Psoas muscle (tissue), 8 donors: Measurements from ENCODE around the gene CUX1. TPM values are rescaled to one million over a fixed set of nuclear protein-coding genes. Genes with fewer than 3 reads are reported as not detected.
"Not testable (repeated sequence)": the region's sequence is repeated elsewhere in the genome, so short reads cannot be mapped to it uniquely, and the experiment has no call there.

Experiments used
- ATAC-seq, 4 donors: fragments of 200-7000 bp; cut with Tn5 transposase; one replicate each; pipeline ENCODE4 v1.9.1; 2020; ENCODE audit warnings: moderate library complexity in 3 of 4, mild to moderate bottlenecking in 2 of 4
- DNase-seq, 2 donors: peaks; one replicate each; pipeline ENCODE4 v3.0.0-alpha.2; 2020
- H3K27ac ChIP-seq: fragments of 200-600 bp; one replicate; pipeline ENCODE4 v1.8.0; 2022
- H3K27me3 ChIP-seq, 3 donors: fragments of 200-600 bp in 1 of 3; one replicate each; pipeline versions ENCODE4 v1.6.1 to v1.8.0; 2013 to 2022; ENCODE audit warnings: low read length in 2 of 3, mild to moderate bottlenecking in 2 of 3, moderate library complexity in 1 of 3; ENCODE audit not compliant: insufficient read depth in 3 of 3
- H3K36me3 ChIP-seq, 2 donors: fragments of 200-600 bp in 1 of 2; one replicate each; pipeline versions ENCODE4 v1.6.1 to v1.8.0; 2013 to 2022; ENCODE audit warnings: low read depth in 1 of 2, mild to moderate bottlenecking in 1 of 2, moderate library complexity in 1 of 2; ENCODE audit not compliant: insufficient read depth in 1 of 2
- H3K4me1 ChIP-seq: fragments of 200-600 bp; one replicate; pipeline ENCODE4 v1.8.0; 2022
- H3K4me3 ChIP-seq: fragments of 200-600 bp; one replicate; pipeline ENCODE4 v1.8.0; 2022; ENCODE audit warnings: mild to moderate bottlenecking
- H3K9me3 ChIP-seq: fragments of 200-600 bp; one replicate; pipeline ENCODE4 v1.8.0; 2022
- WGBS, 3 donors: extraction: QIAGEN DNeasy Blood & Tissue Kit; methylation state at CpG; one replicate each; pipeline versions ENCODE4 v1.1.6 to v1.1.7; 2013; 5-methylcytosine and 5-hydroxymethylcytosine counted together
- intact Hi-C, 2 donors: fragments of 100-400 bp; cut with DNase I; formaldehyde crosslinking; loops; one replicate each; pipeline versions ENCODE4 v1.11.0 to v1.14.2; 2022
- polyA plus RNA-seq, 3 donors: library from polyadenylated mRNA; stranded (reverse); fragments of 200-250 nt; gene quantifications; one replicate each; pipeline ENCODE4 v1.2.3, GENCODE V29; 2013
- total RNA-seq, 4 donors: library from RNA; stranded (reverse); fragmentation: NEBNext Ultra II Directional in 2 of 4; extraction: Animal tissue kit (Norgen Biotek cat#: 25700) in 2 of 4; gene quantifications; one replicate each; pipeline versions ENCODE4 v1.2.1 to v1.2.4, GENCODE V29; 2021 to 2023
- TF ChIP-seq, protein P1 (sequence below): fragments of 200-600 bp; IDR thresholded peaks from one replicate; pipeline ENCODE4 v1.8.0; 2022; ENCODE audit warnings: antibody characterized with exemption
- donor health status: healthy with polysubstance abuse.
- donor health status: DM: no; HTN: no; CAD: no; lungs with moderate emphysema.
- donor health status: Bipolar disorder and iron deficiency.
- donor health status: healthy.
- donor health status: DM: yes; HTN: yes; CAD: no.
- donor health status: DM: no; HTN: no; CAD: no.
- donor health status: DM: no; HTN: no; CAD: no.
- donor health status: DM: yes; HTN: yes; CAD: no.

Gene CUX1
- total and polyA plus RNA-seq, 7 donors = 12.5 to 95.6 (median 72.4) TPM

DNA sequence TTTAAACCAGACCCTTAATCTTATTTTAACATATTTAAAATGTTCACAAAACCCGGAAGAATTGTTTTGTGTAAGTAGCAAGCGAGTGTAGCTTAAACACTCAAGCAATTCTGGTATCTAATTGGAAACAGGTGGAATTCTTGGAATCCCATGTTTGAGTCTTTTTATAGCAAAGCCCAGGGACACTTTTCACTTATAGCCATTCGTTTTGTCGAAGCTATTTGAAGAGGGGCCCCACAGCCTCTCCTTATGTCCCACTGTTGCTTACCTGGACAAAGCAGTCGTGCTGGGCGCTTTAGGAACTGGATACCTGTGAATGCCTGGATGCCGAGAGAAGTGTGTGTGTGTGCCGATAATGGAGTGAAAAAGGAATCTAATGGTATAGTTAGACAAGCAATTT, 3.3 kb downstream of the CUX1 start:
- DNase-seq = no peak
- no peak for ATAC-seq
- no peaks in the 10 kb centered on the region for H3K27me3 ChIP-seq
- no peak overlapping the region for H3K4me3 ChIP-seq
- H3K36me3 ChIP-seq = no peaks in the 10 kb centered on the region
- intact Hi-C loops = no loop called here
- WGBS, 3 donors = 59 to 68% (median 59%) methylated on average over 8 of the region's 8 CpGs
- no peaks in the 10 kb centered on the region for H3K9me3 ChIP-seq
- peaks cover 46% of the 10 kb centered on the region for H3K4me1 ChIP-seq
- TF ChIP-seq, protein P1, sequence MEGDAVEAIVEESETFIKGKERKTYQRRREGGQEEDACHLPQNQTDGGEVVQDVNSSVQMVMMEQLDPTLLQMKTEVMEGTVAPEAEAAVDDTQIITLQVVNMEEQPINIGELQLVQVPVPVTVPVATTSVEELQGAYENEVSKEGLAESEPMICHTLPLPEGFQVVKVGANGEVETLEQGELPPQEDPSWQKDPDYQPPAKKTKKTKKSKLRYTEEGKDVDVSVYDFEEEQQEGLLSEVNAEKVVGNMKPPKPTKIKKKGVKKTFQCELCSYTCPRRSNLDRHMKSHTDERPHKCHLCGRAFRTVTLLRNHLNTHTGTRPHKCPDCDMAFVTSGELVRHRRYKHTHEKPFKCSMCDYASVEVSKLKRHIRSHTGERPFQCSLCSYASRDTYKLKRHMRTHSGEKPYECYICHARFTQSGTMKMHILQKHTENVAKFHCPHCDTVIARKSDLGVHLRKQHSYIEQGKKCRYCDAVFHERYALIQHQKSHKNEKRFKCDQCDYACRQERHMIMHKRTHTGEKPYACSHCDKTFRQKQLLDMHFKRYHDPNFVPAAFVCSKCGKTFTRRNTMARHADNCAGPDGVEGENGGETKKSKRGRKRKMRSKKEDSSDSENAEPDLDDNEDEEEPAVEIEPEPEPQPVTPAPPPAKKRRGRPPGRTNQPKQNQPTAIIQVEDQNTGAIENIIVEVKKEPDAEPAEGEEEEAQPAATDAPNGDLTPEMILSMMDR = no peak
- H3K27ac ChIP-seq = no peak overlapping the region

DNA sequence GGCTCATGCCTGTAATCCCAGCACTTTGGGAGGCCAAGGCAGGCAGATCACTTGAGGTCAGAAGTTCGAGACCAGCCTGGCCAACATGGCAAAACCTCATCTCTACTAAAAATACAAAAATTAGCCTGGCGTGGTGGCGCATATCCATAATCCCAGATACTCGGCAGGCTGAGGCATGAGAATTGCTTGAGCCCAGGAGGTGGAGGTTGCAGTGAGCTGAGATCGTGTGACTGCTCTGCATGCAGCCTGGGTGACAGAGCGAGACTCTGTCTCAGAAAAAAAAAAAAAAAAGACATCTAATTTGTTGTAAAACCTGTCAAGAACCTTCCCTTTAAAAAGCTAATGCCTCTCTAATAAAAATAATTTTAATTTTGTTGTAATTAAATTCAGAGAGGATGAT, 5.2 kb downstream of the CUX1 start:
- not testable (repeated sequence) for H3K27me3 ChIP-seq, H3K9me3 ChIP-seq, DNase-seq, ATAC-seq, H3K36me3 ChIP-seq, H3K4me3 ChIP-seq
- H3K4me1 ChIP-seq = peaks cover 46% of the 10 kb centered on the region
- 45 to 86% (median 55%) methylated on average over 6 of the region's 6 CpGs for WGBS, 3 donors
- peak overlapping the region; percentile 57 for H3K27ac ChIP-seq
- intact Hi-C loops = loop anchor here in 1 of 2 donors (1.0 kb wide), 1 partner anchor 35 kb away; no protein-coding TSS in a partner anchor

DNA sequence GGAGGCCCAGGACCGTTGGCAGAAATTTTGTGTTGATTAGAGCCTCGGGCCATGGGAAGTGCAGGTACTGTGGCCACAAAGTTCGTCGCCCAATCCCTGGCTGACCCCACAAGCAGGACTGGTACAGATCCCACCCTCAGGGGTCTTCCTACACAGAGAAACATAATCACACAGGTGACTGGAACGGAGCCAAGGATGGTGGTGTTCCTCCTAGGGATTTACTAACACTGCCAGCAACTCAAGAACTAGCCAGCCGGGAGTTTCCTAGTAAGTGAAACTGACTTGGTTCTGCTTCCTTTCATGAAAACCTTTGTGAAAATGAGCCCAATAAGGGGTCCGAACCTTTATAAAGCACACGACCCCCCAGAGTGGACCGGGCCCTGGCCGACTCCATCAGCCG, 5.7 kb downstream of the CUX1 start:
- TF ChIP-seq, protein P1 = no peak
- Histone ChIP-seq H3K9me3 (no peaks in the 10 kb centered on the region), H3K36me3 (no peaks in the 10 kb centered on the region), H3K4me3 (peak overlapping the region; percentile 10), H3K27ac (peak overlapping the region; percentile 57), H3K4me1 (peaks cover 50% of the 10 kb centered on the region), H3K27me3 (no peaks in the 10 kb centered on the region)
- peak in 1 of 2 donors; percentile 18 for DNase-seq
- intact Hi-C loops = loop anchor here in 1 of 2 donors (1.0 kb wide), 1 partner anchor 34 kb away; no protein-coding TSS in a partner anchor
- 43 to 72% (median 49%) methylated on average over 11 of the region's 11 CpGs for WGBS, 3 donors
- peak; percentile 14 to 36 (median 28) for ATAC-seq

DNA sequence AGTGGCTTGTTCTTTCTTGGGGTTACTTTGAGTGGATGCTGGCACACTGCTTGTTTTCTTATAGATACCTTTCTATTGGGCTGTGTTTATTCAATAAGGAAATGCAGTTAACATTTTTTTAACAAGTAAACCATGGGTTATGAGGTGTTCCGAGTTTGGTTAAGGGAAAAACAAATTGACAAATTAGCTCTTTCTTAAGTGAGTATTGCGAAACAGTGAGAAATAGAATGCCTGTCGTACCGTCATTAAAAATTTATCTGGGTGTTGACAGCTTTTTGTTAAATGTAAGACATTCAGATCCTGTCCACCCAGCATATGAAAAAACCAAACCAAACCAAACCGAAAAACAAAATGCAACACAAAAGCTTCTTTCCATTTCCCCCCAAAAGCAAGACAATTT, 6.2 kb downstream of the CUX1 start:
- DNase-seq = no peak
- Histone ChIP-seq H3K27me3 (no peaks in the 10 kb centered on the region), H3K4me3 (peak overlapping the region; percentile 10), H3K27ac (peak overlapping the region; percentile 57), H3K4me1 (peaks cover 50% of the 10 kb centered on the region), H3K36me3 (no peaks in the 10 kb centered on the region), H3K9me3 (no peaks in the 10 kb centered on the region)
- TF ChIP-seq, protein P1 = no peak
- intact Hi-C loops = loop anchor here in 1 of 2 donors (1.0 kb wide), 1 partner anchor 34 kb away; no protein-coding TSS in a partner anchor
- no peak for ATAC-seq
- 52 to 71% (median 53%) methylated on average over 5 of the region's 5 CpGs for WGBS, 3 donors

DNA sequence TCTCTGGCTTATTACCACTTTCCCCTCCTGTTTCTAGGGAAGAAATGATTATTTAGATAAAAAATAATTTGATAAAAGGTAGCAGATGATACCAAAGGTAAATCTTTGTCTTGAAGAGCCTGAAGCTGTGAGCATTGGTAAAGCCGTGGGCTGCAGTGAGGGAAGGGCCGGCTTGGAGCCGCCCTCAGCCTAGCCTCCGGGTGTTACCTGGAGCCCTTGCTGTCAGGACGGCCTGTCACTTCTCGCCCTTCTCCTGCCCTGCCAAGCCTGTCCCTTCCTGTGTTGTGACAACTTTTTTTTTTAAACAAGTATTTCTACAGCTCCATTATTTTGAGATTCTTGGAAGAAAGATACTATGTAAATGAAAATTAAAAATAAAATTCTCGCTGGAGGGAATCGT, 7.0 kb downstream of the CUX1 start:
- H3K4me3 ChIP-seq = no peak overlapping the region
- H3K36me3 ChIP-seq = no peaks in the 10 kb centered on the region
- intact Hi-C loops = no loop called here
- TF ChIP-seq, protein P1 = no peak
- DNase-seq (no peak), ATAC-seq (no peak)
- no peaks in the 10 kb centered on the region for H3K27me3 ChIP-seq
- WGBS, 3 donors = 88 to 94% (median 93%) methylated on average over 8 of the region's 8 CpGs
- no peaks in the 10 kb centered on the region for H3K9me3 ChIP-seq
- H3K4me1 ChIP-seq = peaks cover 47% of the 10 kb centered on the region
- no peak overlapping the region for H3K27ac ChIP-seq
